Measurements from ENCODE around the gene NEUROG1. TPM values are rescaled to one million over a fixed set of nuclear protein-coding genes. Genes with fewer than 3 reads are reported as not detected.

The NEUROG1 gene
- total RNA-seq, 2 experiments from 2014 or later = not detected

DNA sequence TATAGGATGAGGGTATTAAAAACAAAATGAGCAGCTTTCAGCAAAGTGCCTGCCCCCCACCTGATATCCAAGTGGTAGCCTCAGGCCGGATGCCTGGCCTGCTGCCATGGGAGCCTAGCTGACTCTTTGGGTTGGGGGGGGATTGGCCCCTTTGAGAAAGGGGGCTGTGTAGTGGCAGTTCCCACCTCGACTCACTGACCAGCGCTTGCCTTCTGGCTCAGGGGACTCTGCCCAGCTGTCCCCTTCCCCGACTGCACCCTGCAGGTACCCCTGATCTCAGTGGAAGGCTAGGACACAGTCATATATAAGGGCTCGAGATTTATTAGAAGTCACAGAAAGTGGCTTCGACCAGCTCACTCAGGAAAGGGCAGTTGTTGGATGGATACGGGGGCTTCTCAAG lies 1.5 kb upstream of the NEUROG1 start:
- peaks cover 90% of the 10 kb centered on the region for H3K27me3 Mint-ChIP-seq
- TF ChIP-seq, protein P1, sequence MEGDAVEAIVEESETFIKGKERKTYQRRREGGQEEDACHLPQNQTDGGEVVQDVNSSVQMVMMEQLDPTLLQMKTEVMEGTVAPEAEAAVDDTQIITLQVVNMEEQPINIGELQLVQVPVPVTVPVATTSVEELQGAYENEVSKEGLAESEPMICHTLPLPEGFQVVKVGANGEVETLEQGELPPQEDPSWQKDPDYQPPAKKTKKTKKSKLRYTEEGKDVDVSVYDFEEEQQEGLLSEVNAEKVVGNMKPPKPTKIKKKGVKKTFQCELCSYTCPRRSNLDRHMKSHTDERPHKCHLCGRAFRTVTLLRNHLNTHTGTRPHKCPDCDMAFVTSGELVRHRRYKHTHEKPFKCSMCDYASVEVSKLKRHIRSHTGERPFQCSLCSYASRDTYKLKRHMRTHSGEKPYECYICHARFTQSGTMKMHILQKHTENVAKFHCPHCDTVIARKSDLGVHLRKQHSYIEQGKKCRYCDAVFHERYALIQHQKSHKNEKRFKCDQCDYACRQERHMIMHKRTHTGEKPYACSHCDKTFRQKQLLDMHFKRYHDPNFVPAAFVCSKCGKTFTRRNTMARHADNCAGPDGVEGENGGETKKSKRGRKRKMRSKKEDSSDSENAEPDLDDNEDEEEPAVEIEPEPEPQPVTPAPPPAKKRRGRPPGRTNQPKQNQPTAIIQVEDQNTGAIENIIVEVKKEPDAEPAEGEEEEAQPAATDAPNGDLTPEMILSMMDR (IDR thresholded peaks at IDR 0.05) = no peak
- no peak overlapping the region for H3K27ac ChIP-seq (ENCODE audit: low read depth in 1 of 2, low read length in 2 of 2)
- H3K4me3 Mint-ChIP-seq = no peak overlapping the region
- ATAC-seq (ENCODE audit: poor library complexity) (no peak), DNase-seq (no peak)
- CTCF ChIA-PET = no interaction called here
- no peak overlapping the region for H3K4me3 ChIP-seq (ENCODE audit: low read length)
- no peaks in the 10 kb centered on the region for H3K9me3 Mint-ChIP-seq
- peaks cover 72 to 79% of the 10 kb centered on the region in 2 experiments for H3K27me3 ChIP-seq (ENCODE audit: control insufficient read depth in 1 of 2, insufficient read depth in 2 of 2, low read length in 2 of 2)
- H3K4me1 Mint-ChIP-seq (ENCODE audit: low read depth) = peaks cover 4% of the 10 kb centered on the region
- H3K9me3 ChIP-seq (ENCODE audit: control insufficient read depth in 1 of 2, insufficient read depth in 1 of 2, low read length in 2 of 2) = no peaks in the 10 kb centered on the region
- intact Hi-C loops (cut with DNase I, micrococcal nuclease) = no loop called here
- no peaks in the 10 kb centered on the region for H3K36me3 ChIP-seq (ENCODE audit: insufficient read depth, low read length)
- peaks cover 2% of the 10 kb centered on the region for H3K4me1 ChIP-seq (ENCODE audit: insufficient read depth, low read length)
- H3K27ac Mint-ChIP-seq = no peak overlapping the region
- POLR2A ChIA-PET = no interaction called here
- H3K36me3 Mint-ChIP-seq (ENCODE audit: low read depth) = no peaks in the 10 kb centered on the region

GRCh38 chr5:135535420-135535819 lies 344 bp downstream of the NEUROG1 start:
- peaks cover 2% of the 10 kb centered on the region for H3K4me1 ChIP-seq (ENCODE audit: insufficient read depth, low read length)
- H3K27ac ChIP-seq (ENCODE audit: low read depth in 1 of 2, low read length in 2 of 2) = no peak overlapping the region
- Mint-ChIP-seq H3K27me3 (peaks cover 90% of the 10 kb centered on the region), H3K4me3 (no peak overlapping the region), H3K9me3 (no peaks in the 10 kb centered on the region), H3K27ac (no peak overlapping the region), H3K36me3 (ENCODE audit: low read depth) (no peaks in the 10 kb centered on the region), H3K4me1 (ENCODE audit: low read depth) (no peaks in the 10 kb centered on the region)
- no peaks in the 10 kb centered on the region for H3K9me3 ChIP-seq (ENCODE audit: control insufficient read depth in 1 of 2, insufficient read depth in 1 of 2, low read length in 2 of 2)
- ChIA-PET POLR2A (no interaction called here), CTCF (no interaction called here)
- H3K36me3 ChIP-seq (ENCODE audit: insufficient read depth, low read length) = no peaks in the 10 kb centered on the region
- intact Hi-C loops (cut with DNase I, micrococcal nuclease) = no loop called here
- DNase-seq = no peak
- no peak overlapping the region for H3K4me3 ChIP-seq (ENCODE audit: low read length)
- peaks cover 66 to 69% of the 10 kb centered on the region in 2 experiments for H3K27me3 ChIP-seq (ENCODE audit: control insufficient read depth in 1 of 2, insufficient read depth in 2 of 2, low read length in 2 of 2)
- ATAC-seq (ENCODE audit: poor library complexity) = no peak
- TF ChIP-seq, protein P1 (IDR thresholded peaks at IDR 0.05) = no peak

- CTCF ChIA-PET = no interaction called here
- Histone ChIP-seq H3K27me3 (ENCODE audit: control insufficient read depth in 1 of 2, insufficient read depth in 2 of 2, low read length in 2 of 2) (peaks cover 63 to 66% of the 10 kb centered on the region in 2 experiments), H3K27ac (ENCODE audit: low read depth in 1 of 2, low read length in 2 of 2) (no peak overlapping the region), H3K36me3 (ENCODE audit: insufficient read depth, low read length) (no peaks in the 10 kb centered on the region), H3K4me1 (ENCODE audit: insufficient read depth, low read length) (peaks cover 2% of the 10 kb centered on the region), H3K4me3 (ENCODE audit: low read length) (no peak overlapping the region), H3K9me3 (ENCODE audit: control insufficient read depth in 1 of 2, insufficient read depth in 1 of 2, low read length in 2 of 2) (no peaks in the 10 kb centered on the region)
- H3K9me3 Mint-ChIP-seq = no peaks in the 10 kb centered on the region
- H3K36me3 Mint-ChIP-seq (ENCODE audit: low read depth) = no peaks in the 10 kb centered on the region
- H3K27me3 Mint-ChIP-seq = peaks cover 90% of the 10 kb centered on the region
- DNase-seq (no peak), ATAC-seq (ENCODE audit: poor library complexity) (no peak)
- TF ChIP-seq, protein P1 (IDR thresholded peaks at IDR 0.05) = no peak
- H3K4me3 Mint-ChIP-seq = no peak overlapping the region
- no peaks in the 10 kb centered on the region for H3K4me1 Mint-ChIP-seq (ENCODE audit: low read depth)
- POLR2A ChIA-PET = no interaction called here
- intact Hi-C loops (cut with DNase I, micrococcal nuclease) = no loop called here
- H3K27ac Mint-ChIP-seq = no peak overlapping the region
Measured at GRCh38 chr5:135534609-135535419, 950 bp downstream of the NEUROG1 start.
